Kidney (tissue), 14 donors: ENCODE results near the gene CHST13. TPM values are rescaled to one million over a fixed set of nuclear protein-coding genes. Genes with fewer than 3 reads are reported as not detected.
A peak's percentile ranks its signal among the peaks of the same experiment; 100 is the strongest.

Experiments used
- DNase-seq, 5 donors: peaks; one replicate each; pipeline ENCODE4 v3.0.0-alpha.2; 2013 to 2020
- FAIRE-seq: peaks from 2 replicates; lab custom pipeline; 2012; peaks lifted over from hg19 to GRCh38; lab: Jason Lieb, UNC
- H3K27ac ChIP-seq, 2 donors: one replicate each; pipeline ENCODE4 v1.7.0; 2013; ENCODE audit warnings: low read depth in 2 of 2, low read length in 2 of 2, inconsistent platforms in 1 of 2
- H3K27me3 ChIP-seq: one replicate; pipeline ENCODE4 v1.7.1; 2013; ENCODE audit warnings: low read length, inconsistent platforms; ENCODE audit not compliant: control insufficient read depth, insufficient read depth
- H3K36me3 ChIP-seq, 3 donors: one replicate each; pipeline versions ENCODE4 v1.7.0 to v1.7.1; 2013; ENCODE audit warnings: low read length in 3 of 3, control low read depth in 1 of 3, inconsistent platforms in 1 of 3; ENCODE audit not compliant: insufficient read depth in 3 of 3, control insufficient read depth in 2 of 3
- H3K4me1 ChIP-seq, 3 donors: one replicate each; pipeline versions ENCODE4 v1.7.0 to v1.7.1; 2013; ENCODE audit warnings: low read length in 3 of 3, inconsistent platforms in 1 of 3, low read depth in 1 of 3; ENCODE audit not compliant: control insufficient read depth in 2 of 3, insufficient read depth in 2 of 3
- H3K4me3 ChIP-seq, 3 donors: one replicate each; pipeline versions ENCODE4 v1.7.0 to v1.8.1; 2013; ENCODE audit warnings: low read length in 3 of 3, control low read depth in 1 of 3, inconsistent platforms in 1 of 3
- H3K9ac ChIP-seq, 3 donors: one replicate each; pipeline versions ENCODE4 v1.7.0 to v1.7.1; 2013; ENCODE audit warnings: low read length in 3 of 3, control low read depth in 1 of 3, inconsistent platforms in 1 of 3
- H3K9me3 ChIP-seq, 3 donors: one replicate each; pipeline versions ENCODE4 v1.7.0 to v1.7.1; 2013; ENCODE audit warnings: low read length in 3 of 3, control low read depth in 1 of 3, inconsistent platforms in 1 of 3; ENCODE audit not compliant: control insufficient read depth in 2 of 3, insufficient read depth in 1 of 3
- intact Hi-C: fragments of 100-400 bp; cut with DNase I; formaldehyde crosslinking; loops from one replicate; pipeline ENCODE4 v1.11.1; 2022
- polyA plus RNA-seq: library from polyadenylated mRNA; stranded (reverse); fragments of 350-450 nt; fragmentation: Illumina TruSeq; extraction: RNeasy Lipid Tissue Mini Kit (QIAGEN cat#74804); gene quantifications from one replicate; pipeline ENCODE4 v1.2.3, GENCODE V29; 2014; ENCODE audit warnings: low read depth, low replicate concordance; ENCODE audit not compliant: insufficient read depth
- total RNA-seq: library from RNA; stranded (reverse); fragmentation: NEBNext Ultra II Directional; extraction: Animal tissue kit (Norgen Biotek cat#: 25700); gene quantifications from one replicate; pipeline ENCODE4 v1.2.1, GENCODE V29; 2021
- TF ChIP-seq, protein P1 (sequence below): IDR thresholded peaks from 3 replicates; pipeline ENCODE4 v1.5.1; 2012; ENCODE audit warnings: mild to moderate bottlenecking, moderate library complexity, borderline replicate concordance; ENCODE audit not compliant: insufficient read depth; ENCODE audit errors: extremely low read depth
- donor health status: control.
- donor health status: control.
- donor health status: control.
- donor health status: control.
- donor health status: control.
- donor health status: DM: yes; HTN: yes; CAD: no.
- donor health status: Normal renal cell carcinoma (clear cell type).

CHST13 gene
- total and polyA plus RNA-seq, 2 donors from 2014 or later = 3.3 to 7.0 TPM

DNA sequence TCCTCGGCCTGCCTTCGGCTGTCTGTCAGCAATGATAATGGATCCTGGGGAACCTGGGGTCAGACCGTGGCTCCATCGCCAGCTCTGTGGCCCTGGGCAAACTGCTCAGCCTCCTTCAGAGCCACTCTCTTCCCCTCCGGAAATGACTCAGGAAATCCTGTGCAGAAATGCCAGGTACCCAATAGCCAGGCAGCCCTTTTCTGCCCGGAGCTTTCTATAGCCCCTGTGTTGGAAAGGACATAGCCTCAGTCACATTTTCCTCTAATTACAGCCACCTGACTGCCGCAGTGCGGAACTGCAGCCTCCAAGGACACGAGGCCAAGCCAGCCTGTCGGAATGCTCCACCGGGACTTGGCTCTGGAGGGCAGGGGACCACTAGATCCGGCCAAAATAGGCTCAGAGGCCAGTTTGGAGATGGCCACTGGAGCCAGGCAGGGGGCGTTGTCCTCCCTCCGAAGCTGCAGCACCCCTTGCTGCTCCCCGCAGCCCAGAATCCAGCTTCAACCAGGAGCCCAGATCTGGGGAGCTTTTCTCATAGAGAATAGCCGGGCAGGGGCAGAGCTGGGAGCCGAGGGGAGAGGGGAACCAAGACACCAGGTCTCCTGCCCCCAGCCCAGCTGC, 36.7 kb upstream of the CHST13 start:
- Histone ChIP-seq H3K36me3 (no peaks in the 10 kb centered on the region), H3K4me1 (peaks cover 0 to 3% (median 0%) of the 10 kb centered on the region in 3 donors), H3K9me3 (no peaks in the 10 kb centered on the region), H3K9ac (no peak overlapping the region), H3K27me3 (no peaks in the 10 kb centered on the region), H3K4me3 (no peak overlapping the region), H3K27ac (no peak overlapping the region)
- DNase-seq = peak in 2 of 5 donors; percentile 34 to 62
- no peak for FAIRE-seq
- TF ChIP-seq, protein P1, sequence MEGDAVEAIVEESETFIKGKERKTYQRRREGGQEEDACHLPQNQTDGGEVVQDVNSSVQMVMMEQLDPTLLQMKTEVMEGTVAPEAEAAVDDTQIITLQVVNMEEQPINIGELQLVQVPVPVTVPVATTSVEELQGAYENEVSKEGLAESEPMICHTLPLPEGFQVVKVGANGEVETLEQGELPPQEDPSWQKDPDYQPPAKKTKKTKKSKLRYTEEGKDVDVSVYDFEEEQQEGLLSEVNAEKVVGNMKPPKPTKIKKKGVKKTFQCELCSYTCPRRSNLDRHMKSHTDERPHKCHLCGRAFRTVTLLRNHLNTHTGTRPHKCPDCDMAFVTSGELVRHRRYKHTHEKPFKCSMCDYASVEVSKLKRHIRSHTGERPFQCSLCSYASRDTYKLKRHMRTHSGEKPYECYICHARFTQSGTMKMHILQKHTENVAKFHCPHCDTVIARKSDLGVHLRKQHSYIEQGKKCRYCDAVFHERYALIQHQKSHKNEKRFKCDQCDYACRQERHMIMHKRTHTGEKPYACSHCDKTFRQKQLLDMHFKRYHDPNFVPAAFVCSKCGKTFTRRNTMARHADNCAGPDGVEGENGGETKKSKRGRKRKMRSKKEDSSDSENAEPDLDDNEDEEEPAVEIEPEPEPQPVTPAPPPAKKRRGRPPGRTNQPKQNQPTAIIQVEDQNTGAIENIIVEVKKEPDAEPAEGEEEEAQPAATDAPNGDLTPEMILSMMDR = no peak
- intact Hi-C loops = no loop called here

DNA sequence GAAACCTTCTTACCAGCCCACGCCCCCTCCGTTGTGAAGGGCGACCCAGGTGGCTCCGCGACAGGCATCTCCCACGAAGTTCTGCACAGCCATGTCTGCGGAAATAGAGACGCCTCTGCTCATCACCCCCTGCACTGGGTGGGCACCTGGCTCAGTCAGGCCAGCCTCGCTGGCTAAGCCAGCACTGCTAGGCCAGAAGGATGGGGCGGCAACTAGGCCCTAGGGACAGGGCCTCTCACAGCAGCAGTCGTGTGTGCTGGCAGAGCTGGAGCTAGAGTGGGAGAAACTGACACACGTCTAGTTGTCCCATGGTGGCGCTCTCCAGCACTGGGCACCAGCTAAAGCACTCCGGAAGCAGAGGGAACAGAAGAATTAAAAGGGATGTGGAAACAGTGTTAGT, 35.8 kb upstream of the CHST13 start:
- TF ChIP-seq, protein P1 = no peak
- intact Hi-C loops = no loop called here
- no peak overlapping the region for H3K4me3 ChIP-seq
- no peaks in the 10 kb centered on the region for H3K27me3 ChIP-seq
- H3K9ac ChIP-seq = no peak overlapping the region
- H3K4me1 ChIP-seq = peaks cover 0 to 3% (median 0%) of the 10 kb centered on the region in 3 donors
- FAIRE-seq = no peak
- no peaks in the 10 kb centered on the region for H3K36me3 ChIP-seq
- no peaks in the 10 kb centered on the region for H3K9me3 ChIP-seq
- H3K27ac ChIP-seq = no peak overlapping the region
- peak in 1 of 5 donors; percentile 48 for DNase-seq

DNA sequence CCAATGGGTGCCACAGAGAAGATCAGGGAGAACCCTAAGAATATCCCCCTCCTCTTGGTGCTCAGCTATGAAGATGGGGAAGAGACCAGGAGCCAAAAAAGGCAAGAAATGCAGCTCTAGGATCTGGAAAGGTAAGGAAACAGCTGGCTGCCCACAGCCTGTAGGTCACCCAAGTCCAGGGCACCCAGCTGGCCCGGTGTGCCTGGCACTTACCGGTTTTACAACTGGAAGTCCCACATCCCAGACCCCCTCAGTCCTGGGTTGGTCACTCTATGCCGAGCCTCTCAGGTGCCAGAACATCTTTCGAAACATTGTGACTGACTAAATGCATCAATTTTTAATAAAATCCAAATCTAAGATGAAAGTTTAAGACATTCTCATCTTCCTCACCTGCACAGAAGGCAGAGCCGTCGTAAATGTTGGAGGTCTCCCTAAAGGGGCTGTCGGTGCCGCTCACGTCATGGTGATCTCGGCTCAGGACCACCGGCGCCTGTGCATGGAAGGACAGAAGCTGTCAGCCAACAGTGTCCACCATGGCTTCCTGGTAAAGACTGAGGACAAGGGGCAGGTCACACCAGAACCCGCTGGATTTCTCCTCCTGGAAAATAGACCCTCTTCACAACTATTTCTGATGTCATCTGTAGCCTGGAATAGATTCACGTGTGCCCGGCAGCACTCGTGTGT, 34.9 kb upstream of the CHST13 start:
- no peaks in the 10 kb centered on the region for H3K36me3 ChIP-seq
- no peaks in the 10 kb centered on the region for H3K9me3 ChIP-seq
- intact Hi-C loops = no loop called here
- H3K27me3 ChIP-seq = no peaks in the 10 kb centered on the region
- no peak for FAIRE-seq
- DNase-seq = peak in 1 of 5 donors; percentile 36
- peaks cover 0 to 3% (median 0%) of the 10 kb centered on the region in 3 donors for H3K4me1 ChIP-seq
- H3K9ac ChIP-seq = no peak overlapping the region
- no peak overlapping the region for H3K4me3 ChIP-seq
- H3K27ac ChIP-seq = no peak overlapping the region
- TF ChIP-seq, protein P1 = no peak
